RWPE2 (cell line): ENCODE measurements around the gene PDZK1.
"Not testable (repeated sequence)": the region's sequence is repeated elsewhere in the genome, so short reads cannot be mapped to it uniquely, and the experiment has no call there.

Source experiments
- ATAC-seq: fragments of 200-7000 bp; cut with Tn5 transposase; 3 replicates; pipeline ENCODE4 v1.9.1; 2021; ENCODE audit warnings: low read depth
- DNase-seq: peaks from one replicate; pipeline ENCODE4 v3.0.0-alpha.2; 2020; ENCODE audit warnings: low spot score
- H3K27ac ChIP-seq: fragments of 450-650 bp; 2 replicates; pipeline ENCODE4 v1.5.1; 2017; ENCODE audit warnings: mild to moderate bottlenecking; ENCODE audit not compliant: poor library complexity, severe bottlenecking
- H3K27me3 ChIP-seq: fragments of 250-450 bp; sonication (Bioruptor Pico); 2 replicates; pipeline ENCODE4 v1.5.1; 2021; ENCODE audit warnings: mild to moderate bottlenecking, moderate library complexity; ENCODE audit not compliant: insufficient read depth, poor library complexity, severe bottlenecking
- H3K36me3 ChIP-seq: fragments of 250-450 bp; sonication (Bioruptor Pico); 2 replicates; pipeline ENCODE4 v1.5.1; 2020; ENCODE audit warnings: low read depth, mild to moderate bottlenecking, moderate library complexity
- H3K4me1 ChIP-seq: fragments of 250-450 bp; sonication (Bioruptor Pico); 2 replicates; pipeline ENCODE4 v1.5.1; 2021; ENCODE audit warnings: mild to moderate bottlenecking, moderate library complexity; ENCODE audit not compliant: insufficient read depth, poor library complexity, severe bottlenecking
- H3K4me3 ChIP-seq: fragments of 250-450 bp; sonication (Bioruptor Pico); 2 replicates; pipeline ENCODE4 v1.5.1; 2021; ENCODE audit warnings: mild to moderate bottlenecking, moderate library complexity; ENCODE audit not compliant: severe bottlenecking
- H3K9me3 ChIP-seq: fragments of 250-450 bp; sonication (Bioruptor Pico); 2 replicates; pipeline ENCODE4 v1.5.1; 2021; ENCODE audit warnings: mild to moderate bottlenecking, moderate library complexity; ENCODE audit not compliant: severe bottlenecking
- CTCF ChIP-seq: fragments of 450-650 bp; IDR thresholded peaks from one replicate; pipeline ENCODE4 v1.5.1; 2017; ENCODE audit warnings: mild to moderate bottlenecking, moderate library complexity; ENCODE audit not compliant: poor library complexity, severe bottlenecking

Gene PDZK1

GRCh38 chr1:145719230-145720079, 12.3 kb upstream of the PDZK1 start, which contains the start of gene CD160:
CD160 (plus strand) TSS chr1:145719499; CDS start chr1:145728328, 8,829 bp downstream.
- no peak for TF ChIP-seq CTCF
- DNase-seq: no peak

GRCh38 chr1:145718465-145718864, 11.3 kb upstream of the PDZK1 start:
- not testable (repeated sequence) for H3K9me3 ChIP-seq, H3K27me3 ChIP-seq, H3K4me1 ChIP-seq, H3K27ac ChIP-seq, ATAC-seq, DNase-seq, H3K36me3 ChIP-seq, H3K4me3 ChIP-seq

More at GRCh38 chr1:145719230-145720079, 12.3 kb upstream of the PDZK1 start, which contains the start of gene CD160:
- Histone ChIP-seq H3K4me3 (no peak within 1 kb of the TSS), H3K9me3 (no peaks in the 10 kb centered on the region), H3K36me3 (no peaks in the 10 kb centered on the region), H3K4me1 (no peaks in the 10 kb centered on the region), H3K27me3 (no peaks in the 10 kb centered on the region), H3K27ac (no peak within 1 kb of the TSS)
- ATAC-seq: no peak

- Histone ChIP-seq H3K9me3 (no peaks in the 10 kb centered on the region), H3K4me1 (no peaks in the 10 kb centered on the region), H3K27me3 (no peaks in the 10 kb centered on the region), H3K36me3 (no peaks in the 10 kb centered on the region), H3K4me3 (no peak overlapping the region), H3K27ac (no peak overlapping the region)
- no peak for TF ChIP-seq CTCF
- DNase-seq (no peak), ATAC-seq (no peak)
These were observed 10.7 kb upstream of the PDZK1 start for GRCh38 chr1:145717833-145718232.

- no peak overlapping the region for H3K27ac ChIP-seq
- ATAC-seq: no peak
- DNase-seq: no peak
- no peak for TF ChIP-seq CTCF
- no peaks in the 10 kb centered on the region for H3K36me3 ChIP-seq
- H3K4me1 ChIP-seq: no peaks in the 10 kb centered on the region
- no peak overlapping the region for H3K4me3 ChIP-seq
- H3K9me3 ChIP-seq: no peaks in the 10 kb centered on the region
- H3K27me3 ChIP-seq: no peaks in the 10 kb centered on the region
These were observed 9.6 kb upstream of the PDZK1 start for GRCh38 chr1:145716641-145717345.

- H3K27me3 ChIP-seq: no peaks in the 10 kb centered on the region
- ATAC-seq (no peak), DNase-seq (no peak)
- no peak overlapping the region for H3K4me3 ChIP-seq
- no peaks in the 10 kb centered on the region for H3K4me1 ChIP-seq
- no peak overlapping the region for H3K27ac ChIP-seq
- H3K9me3 ChIP-seq: no peaks in the 10 kb centered on the region
- no peak for TF ChIP-seq CTCF
- H3K36me3 ChIP-seq: no peaks in the 10 kb centered on the region
These were observed 7.5 kb upstream of the PDZK1 start for GRCh38 chr1:145714524-145715111.
